SK-N-SH (cell line): ENCODE data around the gene LRP5. TPM values are rescaled to one million over a fixed set of nuclear protein-coding genes. Genes with fewer than 3 reads are reported as not detected.

Source experiments
- CTCF ChIA-PET: fragments of 300-600, 350-600 bp; formaldehyde crosslinking; extraction: SDS; loops from one replicate; lab custom pipeline; 2021; lab: Yijun Ruan, JAX
- POLR2A ChIA-PET: fragments of 350-600 bp; sonication (Branson Sonifier 250); formaldehyde crosslinking; extraction: SDS; loops from one replicate; lab custom pipeline; 2020; ENCODE audit warnings: antibody characterized with exemption, inconsistent platforms; lab: Yijun Ruan, JAX
- DNase-seq: peaks from one replicate; pipeline ENCODE4 v3.0.0; 2012
- H2AFZ ChIP-seq: fragments of 200-600 bp; sonication (generic); 2 replicates; pipeline ENCODE4 v1.8.1; 2016; ENCODE audit warnings: antibody characterized with exemption, mild to moderate bottlenecking, low read depth
- H3F3A ChIP-seq: fragments of 200-600 bp; sonication (generic); replicated peaks from 2 replicates; pipeline ENCODE3; 2016; ENCODE audit warnings: antibody characterized with exemption, mild to moderate bottlenecking; ENCODE audit not compliant: insufficient read depth
- H3K27ac ChIP-seq, 2 experiments: fragments of 200-500 bp in 1 of 2; fragments of 200-600 bp in 1 of 2; sonication (Bioruptor generic) in 1 of 2; sonication (generic), shearing (Covaris generic) in 1 of 2; 2 replicates each; pipeline versions ENCODE4 v1.5.1 to v1.6.1; 2014 to 2016; ENCODE audit warnings: low read depth in 2 of 2, inconsistent platforms in 1 of 2, low read length in 1 of 2, mild to moderate bottlenecking in 1 of 2, mixed read lengths in 1 of 2
- H3K27me3 ChIP-seq: fragments of 200-600 bp; sonication (generic), shearing (Covaris generic); 2 replicates; pipeline ENCODE4 v1.6.1; 2016; ENCODE audit warnings: mixed run types; ENCODE audit not compliant: insufficient read depth
- H3K36me3 ChIP-seq, 2 experiments: fragments of 200-500 bp in 1 of 2; fragments of 200-600 bp in 1 of 2; sonication (Bioruptor generic) in 1 of 2; sonication (generic) in 1 of 2; replicated peaks in 1 of 2; 2 replicates each; pipeline versions ENCODE3 to v1.5.1; 2014 to 2016; ENCODE audit warnings: low read length in 1 of 2, mild to moderate bottlenecking in 1 of 2; ENCODE audit not compliant: insufficient read depth in 2 of 2, control insufficient read depth in 1 of 2
- H3K4me1 ChIP-seq, 2 experiments: fragments of 200-500 bp in 1 of 2; fragments of 200-600 bp in 1 of 2; sonication (Bioruptor generic) in 1 of 2; sonication (generic), shearing (Covaris generic) in 1 of 2; 2 replicates each; pipeline versions ENCODE4 v1.5.1 to v1.6.1; 2014 to 2016; ENCODE audit warnings: low read depth in 1 of 2, low read length in 1 of 2, mixed run types in 1 of 2; ENCODE audit not compliant: insufficient read depth in 2 of 2, control insufficient read depth in 1 of 2
- H3K4me2 ChIP-seq: fragments of 200-600 bp; sonication (generic), shearing (Covaris generic); 2 replicates; pipeline ENCODE4 v1.6.1; 2017; ENCODE audit warnings: mixed run types
- H3K4me3 ChIP-seq, 2 experiments: fragments of 200-500 bp in 1 of 2; fragments of 200-600 bp in 1 of 2; sonication (Bioruptor generic) in 1 of 2; sonication (generic), shearing (Covaris generic) in 1 of 2; 2 replicates each; pipeline versions ENCODE4 v1.5.1 to v1.8.1; 2014 to 2016; ENCODE audit warnings: low read depth in 2 of 2, inconsistent platforms in 1 of 2, low read length in 1 of 2, mild to moderate bottlenecking in 1 of 2, mixed read lengths in 1 of 2, moderate library complexity in 1 of 2
- H3K79me2 ChIP-seq: fragments of 200-600 bp; sonication (generic); 2 replicates; pipeline ENCODE4 v1.8.1; 2017; ENCODE audit warnings: mild to moderate bottlenecking; ENCODE audit not compliant: insufficient read depth
- H3K9ac ChIP-seq: fragments of 200-600 bp; sonication (generic); 2 replicates; pipeline ENCODE4 v1.6.1; 2017; ENCODE audit warnings: mixed run types
- H3K9me2 ChIP-seq: fragments of 200-600 bp; sonication (generic); 2 replicates; pipeline ENCODE4 v1.6.1; 2017; ENCODE audit warnings: mixed run types
- H3K9me3 ChIP-seq: fragments of 200-600 bp; sonication (generic); 2 replicates; pipeline ENCODE4 v1.6.1; 2017; ENCODE audit warnings: mixed run types, mild to moderate bottlenecking, moderate library complexity
- H4K20me1 ChIP-seq: fragments of 200-600 bp; sonication (generic); 2 replicates; pipeline ENCODE4 v1.6.1; 2017; ENCODE audit warnings: mild to moderate bottlenecking, mixed run types; ENCODE audit not compliant: insufficient read depth
- ELF1 ChIP-seq: IDR thresholded peaks from 2 replicates; pipeline ENCODE4 v1.4.0; 2012
- EZH2phosphoT487 ChIP-seq: fragments of 200-600 bp; sonication (generic); IDR thresholded peaks from 2 replicates; pipeline ENCODE4 v1.6.1; 2017; ENCODE audit warnings: low read depth, mixed run types, mild to moderate bottlenecking, antibody characterized with exemption, moderate library complexity, borderline replicate concordance
- FOSL2 ChIP-seq: IDR thresholded peaks from 2 replicates; pipeline ENCODE4 v1.4.0; 2012; ENCODE audit warnings: low read depth, mild to moderate bottlenecking, moderate library complexity, borderline replicate concordance
- GATA2 ChIP-seq: sonication (generic); formaldehyde crosslinking; IDR thresholded peaks from 2 replicates; pipeline ENCODE4 v1.5.0; 2020; ENCODE audit warnings: mild to moderate bottlenecking, missing genetic modification reagents
- NFIC ChIP-seq: IDR thresholded peaks from 2 replicates; pipeline ENCODE4 v1.4.0; 2012; ENCODE audit warnings: borderline replicate concordance
- NRF1 ChIP-seq: IDR thresholded peaks from 2 replicates; pipeline ENCODE4 v1.6.1; 2012; ENCODE audit warnings: low read depth, mild to moderate bottlenecking, low read length
- RAD21 ChIP-seq: IDR thresholded peaks from 2 replicates; pipeline ENCODE4 v1.6.1; 2012; ENCODE audit warnings: mild to moderate bottlenecking, low read length
- RCOR1 ChIP-seq: fragments of 150-350 bp; IDR thresholded peaks from 2 replicates; pipeline ENCODE4 v1.6.1; 2017; ENCODE audit warnings: antibody characterized with exemption, low read length
- SMC3 ChIP-seq: IDR thresholded peaks from 2 replicates; pipeline ENCODE4 v1.6.1; 2012; ENCODE audit warnings: low read depth, low read length, improper control_type of control experiment
- YY1 ChIP-seq: IDR thresholded peaks from 2 replicates; pipeline ENCODE4 v1.4.0; 2012; ENCODE audit warnings: low read depth, mild to moderate bottlenecking
- WGBS: methylation state at CpG from one replicate; pipeline ENCODE4 v1.1.6; 2017; ENCODE audit warnings: low lambda C conversion rate; 5-methylcytosine and 5-hydroxymethylcytosine counted together
- polyA plus RNA-seq, 3 experiments: library from polyadenylated mRNA; depleted of rRNA; stranded (reverse); fragments of >200 nt; gene quantifications; 2 replicates each; pipeline ENCODE4 v1.2.3, GENCODE V29; 2012
- TF ChIP-seq, protein P1 (sequence below): IDR thresholded peaks from 2 replicates; pipeline ENCODE4 v1.4.0; 2012; ENCODE audit warnings: low read depth, borderline replicate concordance
- TF ChIP-seq, protein P2 (sequence below): IDR thresholded peaks from 2 replicates; pipeline ENCODE4; 2012
- TF ChIP-seq, protein P3 (sequence below): fragments of 150-350 bp; IDR thresholded peaks from 2 replicates; pipeline ENCODE4 v1.6.1; 2016; ENCODE audit warnings: mild to moderate bottlenecking, low read depth, low read length
- TF ChIP-seq, protein P4 (sequence below): IDR thresholded peaks from 2 replicates; pipeline ENCODE4 v1.4.0; 2012; ENCODE audit warnings: low read depth, borderline replicate concordance

Gene LRP5
- polyA plus RNA-seq, 1 of the 3 experiments (the other 2 are of a cell fraction) = 15.0 TPM

DNA sequence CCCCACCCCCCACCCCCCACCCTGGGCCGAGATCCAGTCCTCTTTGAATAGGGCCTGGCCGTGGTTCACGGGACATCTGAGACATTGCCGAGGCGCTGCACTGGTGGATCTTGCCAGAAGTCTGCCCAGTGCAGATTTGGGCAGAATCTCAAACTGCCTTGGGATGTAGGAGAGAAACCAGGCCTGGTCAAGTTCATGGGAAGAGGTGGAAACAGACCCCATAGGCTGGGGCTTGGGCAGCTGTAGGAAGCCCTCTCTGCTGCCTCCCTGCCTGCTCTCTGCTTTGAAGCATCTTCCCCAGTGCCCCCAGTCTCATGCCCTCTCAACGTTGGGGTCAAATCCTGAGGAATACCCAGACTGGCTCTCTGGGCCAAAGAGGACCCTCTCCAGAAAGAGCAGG, 132.2 kb downstream of the LRP5 start:
- Histone ChIP-seq H3K4me2 (no peak overlapping the region), H3F3A (peaks cover 5% of the 10 kb centered on the region), H3K9ac (no peak overlapping the region), H3K4me1 (peaks cover 20 to 22% of the 10 kb centered on the region in 2 experiments; a peak in 2 of 4 replicates), H3K9me2 (no peaks in the 10 kb centered on the region), H3K27me3 (no peaks in the 10 kb centered on the region), H2AFZ (no peak overlapping the region), H3K79me2 (no peaks in the 10 kb centered on the region), H3K4me3 (no peak overlapping the region), H3K36me3 (peaks cover 0 to under 1% of the 10 kb centered on the region in 2 experiments), H3K9me3 (no peaks in the 10 kb centered on the region), H3K27ac (no peak overlapping the region), H4K20me1 (no peaks in the 10 kb centered on the region)
- POLR2A ChIA-PET = no interaction called here
- 95% methylated on average over 6 of the region's 6 CpGs for WGBS
- TF ChIP-seq, protein P1, sequence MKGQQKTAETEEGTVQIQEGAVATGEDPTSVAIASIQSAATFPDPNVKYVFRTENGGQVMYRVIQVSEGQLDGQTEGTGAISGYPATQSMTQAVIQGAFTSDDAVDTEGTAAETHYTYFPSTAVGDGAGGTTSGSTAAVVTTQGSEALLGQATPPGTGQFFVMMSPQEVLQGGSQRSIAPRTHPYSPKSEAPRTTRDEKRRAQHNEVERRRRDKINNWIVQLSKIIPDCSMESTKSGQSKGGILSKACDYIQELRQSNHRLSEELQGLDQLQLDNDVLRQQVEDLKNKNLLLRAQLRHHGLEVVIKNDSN = no peak
- TF ChIP-seq FOSL2 (no peak), SMC3 (no peak), GATA2 (CRISPR knock-in tag) (no peak), ELF1 (no peak), NRF1 (no peak), YY1 (no peak), NFIC (no peak), RAD21 (no peak)
- TF ChIP-seq, protein P2, sequence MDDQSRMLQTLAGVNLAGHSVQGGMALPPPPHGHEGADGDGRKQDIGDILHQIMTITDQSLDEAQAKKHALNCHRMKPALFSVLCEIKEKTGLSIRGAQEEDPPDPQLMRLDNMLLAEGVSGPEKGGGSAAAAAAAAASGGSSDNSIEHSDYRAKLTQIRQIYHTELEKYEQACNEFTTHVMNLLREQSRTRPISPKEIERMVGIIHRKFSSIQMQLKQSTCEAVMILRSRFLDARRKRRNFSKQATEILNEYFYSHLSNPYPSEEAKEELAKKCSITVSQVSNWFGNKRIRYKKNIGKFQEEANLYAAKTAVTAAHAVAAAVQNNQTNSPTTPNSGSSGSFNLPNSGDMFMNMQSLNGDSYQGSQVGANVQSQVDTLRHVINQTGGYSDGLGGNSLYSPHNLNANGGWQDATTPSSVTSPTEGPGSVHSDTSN = no peak
- TF ChIP-seq, protein P3, sequence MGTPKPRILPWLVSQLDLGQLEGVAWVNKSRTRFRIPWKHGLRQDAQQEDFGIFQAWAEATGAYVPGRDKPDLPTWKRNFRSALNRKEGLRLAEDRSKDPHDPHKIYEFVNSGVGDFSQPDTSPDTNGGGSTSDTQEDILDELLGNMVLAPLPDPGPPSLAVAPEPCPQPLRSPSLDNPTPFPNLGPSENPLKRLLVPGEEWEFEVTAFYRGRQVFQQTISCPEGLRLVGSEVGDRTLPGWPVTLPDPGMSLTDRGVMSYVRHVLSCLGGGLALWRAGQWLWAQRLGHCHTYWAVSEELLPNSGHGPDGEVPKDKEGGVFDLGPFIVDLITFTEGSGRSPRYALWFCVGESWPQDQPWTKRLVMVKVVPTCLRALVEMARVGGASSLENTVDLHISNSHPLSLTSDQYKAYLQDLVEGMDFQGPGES = no peak
- CTCF ChIA-PET = interaction anchor here (1.0 to 1.4 kb wide), 2 partner anchors 61 to 187 kb away, joined by 3 to 5 read pairs; no protein-coding TSS in a partner anchor
- DNase-seq = no peak

DNA sequence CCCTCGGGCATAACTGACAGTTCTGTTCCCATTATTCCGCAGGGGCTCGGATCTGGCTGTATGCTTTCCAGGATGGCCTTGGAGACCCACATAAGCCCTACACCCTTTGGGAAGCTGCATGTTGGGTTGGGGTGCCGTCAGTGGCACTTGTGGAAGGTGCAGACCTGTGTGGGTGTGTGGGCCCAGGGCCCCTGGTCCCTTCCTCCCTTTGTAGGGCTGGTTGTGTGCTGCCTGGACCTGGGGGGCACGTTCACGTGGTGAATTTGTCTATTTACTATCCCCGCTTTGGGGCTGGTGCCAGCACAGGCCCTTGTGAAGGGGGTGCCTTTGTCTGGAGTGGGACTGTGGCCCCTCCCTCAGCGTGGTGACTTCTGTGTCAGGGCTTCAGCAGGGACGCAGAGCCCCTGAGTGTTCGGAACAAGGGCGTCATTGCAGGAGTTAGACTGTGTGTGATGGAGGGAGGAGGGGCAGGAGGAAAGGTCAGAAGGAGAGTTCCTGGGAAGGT, 133.2 kb downstream of the LRP5 start:
- no peak overlapping the region for H3K4me3 ChIP-seq
- no peaks in the 10 kb centered on the region for H3K9me3 ChIP-seq
- peaks cover 5% of the 10 kb centered on the region for H3F3A ChIP-seq
- 90% methylated on average over 8 of the region's 11 CpGs for WGBS
- no peaks in the 10 kb centered on the region for H3K79me2 ChIP-seq
- no peaks in the 10 kb centered on the region for H4K20me1 ChIP-seq
- no peak overlapping the region for H2AFZ ChIP-seq
- H3K36me3 ChIP-seq = peaks cover 0 to 3% of the 10 kb centered on the region in 2 experiments
- no peaks in the 10 kb centered on the region for H3K9me2 ChIP-seq
- H3K9ac ChIP-seq = no peak overlapping the region
- POLR2A ChIA-PET = no interaction called here
- H3K27me3 ChIP-seq = no peaks in the 10 kb centered on the region
- CTCF ChIA-PET = interaction anchor here (1.0 to 1.4 kb wide), 2 partner anchors 62 to 188 kb away, joined by 3 to 5 read pairs; no protein-coding TSS in a partner anchor
- TF ChIP-seq, protein P3 = no peak
- TF ChIP-seq RCOR1 (no peak), EZH2phosphoT487 (no peak)
- TF ChIP-seq, protein P4, sequence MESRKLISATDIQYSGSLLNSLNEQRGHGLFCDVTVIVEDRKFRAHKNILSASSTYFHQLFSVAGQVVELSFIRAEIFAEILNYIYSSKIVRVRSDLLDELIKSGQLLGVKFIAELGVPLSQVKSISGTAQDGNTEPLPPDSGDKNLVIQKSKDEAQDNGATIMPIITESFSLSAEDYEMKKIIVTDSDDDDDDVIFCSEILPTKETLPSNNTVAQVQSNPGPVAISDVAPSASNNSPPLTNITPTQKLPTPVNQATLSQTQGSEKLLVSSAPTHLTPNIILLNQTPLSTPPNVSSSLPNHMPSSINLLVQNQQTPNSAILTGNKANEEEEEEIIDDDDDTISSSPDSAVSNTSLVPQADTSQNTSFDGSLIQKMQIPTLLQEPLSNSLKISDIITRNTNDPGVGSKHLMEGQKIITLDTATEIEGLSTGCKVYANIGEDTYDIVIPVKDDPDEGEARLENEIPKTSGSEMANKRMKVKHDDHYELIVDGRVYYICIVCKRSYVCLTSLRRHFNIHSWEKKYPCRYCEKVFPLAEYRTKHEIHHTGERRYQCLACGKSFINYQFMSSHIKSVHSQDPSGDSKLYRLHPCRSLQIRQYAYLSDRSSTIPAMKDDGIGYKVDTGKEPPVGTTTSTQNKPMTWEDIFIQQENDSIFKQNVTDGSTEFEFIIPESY = no peak
- H3K27ac ChIP-seq = no peak overlapping the region
- H3K4me2 ChIP-seq = no peak overlapping the region
- no peak for DNase-seq
- peaks cover 17% of the 10 kb centered on the region in 2 experiments; a peak in 2 of 4 replicates for H3K4me1 ChIP-seq
